Measurements from ENCODE around the gene C10orf67.

DNA sequence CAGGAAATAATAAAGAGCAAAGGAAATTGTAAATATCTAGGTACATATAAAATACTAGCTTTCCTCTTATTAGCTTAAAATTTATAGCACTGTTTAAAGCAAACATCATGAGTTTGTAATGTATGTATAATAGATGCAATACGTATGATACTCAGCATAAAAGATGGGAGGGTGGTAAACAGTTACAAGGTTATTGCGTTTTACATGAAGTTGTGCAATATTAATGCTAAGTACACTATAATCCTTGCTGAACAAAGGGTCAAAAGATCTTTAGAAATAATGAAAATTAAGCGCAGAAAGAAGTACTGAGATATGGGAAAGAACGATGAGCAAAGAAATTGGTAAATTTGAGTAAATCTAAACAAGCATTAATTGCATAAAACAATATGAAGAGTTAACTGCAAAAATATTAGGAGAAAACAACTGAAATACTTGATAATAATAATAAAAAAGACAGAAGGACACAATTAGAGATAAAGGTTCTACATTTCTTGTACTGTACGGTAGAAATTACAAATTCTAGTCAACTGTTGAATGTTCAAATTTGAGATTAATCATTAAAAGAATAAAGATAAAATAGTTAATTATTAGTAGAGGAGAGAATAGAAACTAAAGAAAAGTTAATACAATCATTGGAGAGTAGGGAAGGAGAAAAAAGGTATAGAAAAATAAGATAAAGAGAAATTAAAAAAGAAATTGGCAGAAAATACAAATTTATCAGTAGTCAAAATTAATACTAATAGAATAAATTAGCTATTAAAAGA lies 17.9 kb downstream of the C10orf67 start:
- TF ChIP-seq, protein P1, sequence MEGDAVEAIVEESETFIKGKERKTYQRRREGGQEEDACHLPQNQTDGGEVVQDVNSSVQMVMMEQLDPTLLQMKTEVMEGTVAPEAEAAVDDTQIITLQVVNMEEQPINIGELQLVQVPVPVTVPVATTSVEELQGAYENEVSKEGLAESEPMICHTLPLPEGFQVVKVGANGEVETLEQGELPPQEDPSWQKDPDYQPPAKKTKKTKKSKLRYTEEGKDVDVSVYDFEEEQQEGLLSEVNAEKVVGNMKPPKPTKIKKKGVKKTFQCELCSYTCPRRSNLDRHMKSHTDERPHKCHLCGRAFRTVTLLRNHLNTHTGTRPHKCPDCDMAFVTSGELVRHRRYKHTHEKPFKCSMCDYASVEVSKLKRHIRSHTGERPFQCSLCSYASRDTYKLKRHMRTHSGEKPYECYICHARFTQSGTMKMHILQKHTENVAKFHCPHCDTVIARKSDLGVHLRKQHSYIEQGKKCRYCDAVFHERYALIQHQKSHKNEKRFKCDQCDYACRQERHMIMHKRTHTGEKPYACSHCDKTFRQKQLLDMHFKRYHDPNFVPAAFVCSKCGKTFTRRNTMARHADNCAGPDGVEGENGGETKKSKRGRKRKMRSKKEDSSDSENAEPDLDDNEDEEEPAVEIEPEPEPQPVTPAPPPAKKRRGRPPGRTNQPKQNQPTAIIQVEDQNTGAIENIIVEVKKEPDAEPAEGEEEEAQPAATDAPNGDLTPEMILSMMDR (IDR thresholded peaks at IDR 0.05), result no peak
- TF ChIP-seq POLR2A (IDR thresholded peaks at IDR 0.05), result no peak
